Natural killer cell (primary cell): ENCODE measurements around the gene S100B. TPM values are rescaled to one million over a fixed set of nuclear protein-coding genes. Genes with fewer than 3 reads are reported as not detected.

Source experiments
- ATAC-seq, 3 donors: fragments of 150-1000 bp in 2 of 3; fragments of 200-7000 bp in 1 of 3; cut with Tn5 transposase; 1 replicate in 1 of 3; 2 replicates in 2 of 3; pipeline ENCODE4 v1.10.0; 2021; ENCODE audit warnings: mild to moderate bottlenecking in 2 of 3, moderate library complexity in 2 of 3
- DNase-seq, 2 donors: peaks; one replicate each; pipeline versions ENCODE4 v3.0.0 to v3.0.0-alpha.2; 2013 to 2021; ENCODE audit warnings: mixed read lengths in 1 of 2
- H3K27ac ChIP-seq: one replicate; pipeline ENCODE4 v1.5.1; 2013; ENCODE audit warnings: mild to moderate bottlenecking, low read length
- H3K27me3 ChIP-seq: one replicate; pipeline ENCODE4 v1.6.1; 2013; ENCODE audit warnings: low read length; ENCODE audit not compliant: control insufficient read depth, insufficient read depth
- H3K36me3 ChIP-seq: one replicate; pipeline ENCODE4 v1.6.1; 2013; ENCODE audit warnings: low read length; ENCODE audit not compliant: control insufficient read depth, insufficient read depth
- H3K4me1 ChIP-seq: one replicate; pipeline ENCODE4 v1.6.1; 2013; ENCODE audit warnings: low read length; ENCODE audit not compliant: control insufficient read depth, insufficient read depth
- H3K4me3 ChIP-seq: one replicate; pipeline ENCODE4 v1.5.1; 2013; ENCODE audit warnings: low read length
- H3K9me3 ChIP-seq: one replicate; pipeline ENCODE4 v1.6.1; 2013; ENCODE audit warnings: low read length; ENCODE audit not compliant: control insufficient read depth, insufficient read depth
- H3K27ac Mint-ChIP-seq, 2 donors: one replicate each; pipeline ENCODE4 v1.8.0; 2022; ENCODE audit warnings: mild to moderate bottlenecking in 2 of 2, mixed read lengths in 2 of 2, moderate library complexity in 1 of 2
- H3K27me3 Mint-ChIP-seq, 2 donors: one replicate each; pipeline ENCODE4 v1.8.0; 2022; ENCODE audit warnings: low read depth in 2 of 2, mixed read lengths in 2 of 2
- H3K36me3 Mint-ChIP-seq: one replicate; pipeline ENCODE4 v1.8.0; 2022; ENCODE audit warnings: mixed read lengths
- H3K4me1 Mint-ChIP-seq, 2 donors: one replicate each; pipeline ENCODE4 v1.8.0; 2022; ENCODE audit warnings: mixed read lengths in 2 of 2
- H3K4me3 Mint-ChIP-seq: one replicate; pipeline ENCODE4 v1.8.0; 2022; ENCODE audit warnings: mild to moderate bottlenecking, moderate library complexity, mixed read lengths
- H3K9me3 Mint-ChIP-seq, 2 donors: one replicate each; pipeline ENCODE4 v1.8.0; 2022; ENCODE audit warnings: mixed read lengths in 2 of 2
- WGBS: methylation state at CpG from one replicate; pipeline ENCODE4 v1.1.7; 2013; ENCODE audit warnings: missing lambda C conversion rate; ENCODE audit not compliant: insufficient coverage; 5-methylcytosine and 5-hydroxymethylcytosine counted together
- intact Hi-C: fragments of 100-400 bp; cut with micrococcal nuclease; formaldehyde crosslinking; loops from one replicate; pipeline ENCODE4 v1.14.2; 2022
- total RNA-seq, 4 donors: library from RNA; stranded (reverse); fragments of 120-200 nt in 1 of 4; gene quantifications; one replicate each; pipeline versions ENCODE4 v1.2.3 to v1.2.4, GENCODE V29; 2013 to 2022
- TF ChIP-seq, protein P1 (sequence below): fragments of 200-600 bp; IDR thresholded peaks from one replicate; pipeline ENCODE4 v1.8.0; 2022; ENCODE audit warnings: antibody characterized with exemption

Gene S100B
- total RNA-seq, 3 donors from 2014 or later (not counting 1 experiment from before 2014, with no cell fraction given) = 4.0 to 58.9 TPM; not detected in 1

DNA sequence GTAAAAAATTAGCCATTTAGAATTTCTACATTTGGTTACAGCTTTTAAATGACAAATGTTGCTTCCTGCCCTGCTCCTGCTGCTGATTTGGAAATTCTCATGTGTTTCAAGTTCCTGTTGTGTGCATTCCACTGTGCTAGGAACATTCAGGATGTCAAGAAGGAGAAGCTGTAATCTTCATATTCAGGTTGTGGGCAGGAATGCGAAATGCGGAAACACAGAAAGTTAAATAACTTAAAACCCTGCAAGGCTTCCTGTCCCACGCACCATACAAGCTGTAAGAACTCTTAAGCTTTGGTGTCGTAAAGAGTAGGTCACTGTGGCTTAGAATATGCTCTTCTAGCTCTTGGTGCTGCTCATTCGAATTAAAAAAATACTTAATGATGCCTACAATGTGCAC, 52.6 kb downstream of the S100B start:
- Histone ChIP-seq H3K36me3 (peaks cover 29% of the 10 kb centered on the region), H3K27ac (peak overlapping the region; percentile 89), H3K4me1 (peaks cover 44% of the 10 kb centered on the region), H3K9me3 (no peaks in the 10 kb centered on the region), H3K4me3 (peak overlapping the region; percentile 22), H3K27me3 (no peaks in the 10 kb centered on the region)
- intact Hi-C loops = no loop called here
- DNase-seq = peak in 1 of 2 donors; percentile 72
- Mint-ChIP-seq H3K4me3 (peak overlapping the region; percentile 85), H3K9me3 (no peaks in the 10 kb centered on the region), H3K27me3 (no peaks in the 10 kb centered on the region), H3K27ac (peak overlapping the region; percentile 86 to 93), H3K4me1 (peaks cover 37 to 74% of the 10 kb centered on the region in 2 donors), H3K36me3 (no peaks in the 10 kb centered on the region)
- TF ChIP-seq, protein P1, sequence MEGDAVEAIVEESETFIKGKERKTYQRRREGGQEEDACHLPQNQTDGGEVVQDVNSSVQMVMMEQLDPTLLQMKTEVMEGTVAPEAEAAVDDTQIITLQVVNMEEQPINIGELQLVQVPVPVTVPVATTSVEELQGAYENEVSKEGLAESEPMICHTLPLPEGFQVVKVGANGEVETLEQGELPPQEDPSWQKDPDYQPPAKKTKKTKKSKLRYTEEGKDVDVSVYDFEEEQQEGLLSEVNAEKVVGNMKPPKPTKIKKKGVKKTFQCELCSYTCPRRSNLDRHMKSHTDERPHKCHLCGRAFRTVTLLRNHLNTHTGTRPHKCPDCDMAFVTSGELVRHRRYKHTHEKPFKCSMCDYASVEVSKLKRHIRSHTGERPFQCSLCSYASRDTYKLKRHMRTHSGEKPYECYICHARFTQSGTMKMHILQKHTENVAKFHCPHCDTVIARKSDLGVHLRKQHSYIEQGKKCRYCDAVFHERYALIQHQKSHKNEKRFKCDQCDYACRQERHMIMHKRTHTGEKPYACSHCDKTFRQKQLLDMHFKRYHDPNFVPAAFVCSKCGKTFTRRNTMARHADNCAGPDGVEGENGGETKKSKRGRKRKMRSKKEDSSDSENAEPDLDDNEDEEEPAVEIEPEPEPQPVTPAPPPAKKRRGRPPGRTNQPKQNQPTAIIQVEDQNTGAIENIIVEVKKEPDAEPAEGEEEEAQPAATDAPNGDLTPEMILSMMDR = no peak
- ATAC-seq = peak; percentile 50 to 60 (median 59)
- 26% methylated on average over 5 of the region's 5 CpGs for WGBS

DNA sequence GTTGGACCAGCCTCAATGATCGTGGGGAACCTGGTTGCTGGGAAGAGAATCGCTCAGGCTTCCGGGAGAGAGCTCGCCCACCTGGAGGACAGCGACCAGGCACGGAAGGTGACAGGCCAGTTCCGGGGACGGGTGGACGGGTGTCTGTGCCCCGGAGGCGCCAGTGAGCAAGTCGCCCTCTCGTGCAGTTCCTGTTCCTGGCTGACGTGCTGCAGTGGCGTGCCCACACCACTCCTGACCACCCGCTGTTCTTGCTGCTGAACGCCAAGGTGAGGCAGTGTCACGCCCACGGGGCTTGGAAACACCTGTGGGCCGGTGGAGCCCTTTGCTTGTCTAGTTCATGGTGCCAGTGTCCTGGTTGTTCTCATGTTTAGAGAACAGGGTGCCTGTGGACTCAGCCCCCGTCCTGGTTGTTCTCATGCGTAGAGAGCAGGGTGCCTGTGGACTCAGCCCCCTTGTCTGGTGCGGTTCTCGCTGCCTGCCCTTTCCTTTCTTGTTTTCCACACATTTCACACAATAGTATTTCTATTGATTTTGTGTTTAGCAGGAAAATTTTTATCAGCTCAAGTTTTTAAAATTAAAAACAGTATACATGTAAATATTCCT, 53.1 kb downstream of the S100B start:
- Mint-ChIP-seq H3K4me3 (peak overlapping the region; percentile 85), H3K27me3 (no peaks in the 10 kb centered on the region), H3K4me1 (peaks cover 37 to 74% of the 10 kb centered on the region in 2 donors), H3K27ac (peak overlapping the region; percentile 86 to 93), H3K9me3 (no peaks in the 10 kb centered on the region), H3K36me3 (no peaks in the 10 kb centered on the region)
- H3K27me3 ChIP-seq = no peaks in the 10 kb centered on the region
- DNase-seq = peak; percentile 51 to 66
- TF ChIP-seq, protein P1 = peak; percentile 10
- peaks cover 44% of the 10 kb centered on the region for H3K4me1 ChIP-seq
- peak overlapping the region; percentile 22 for H3K4me3 ChIP-seq
- H3K9me3 ChIP-seq = no peaks in the 10 kb centered on the region
- intact Hi-C loops = loop anchor here (1.0 to 2.0 kb wide), 2 partner anchors 8 to 15 kb away; no protein-coding TSS in a partner anchor
- 13% methylated on average over 22 of the region's 24 CpGs for WGBS
- peak; percentile 72 to 80 (median 76) for ATAC-seq
- peak overlapping the region; percentile 89 for H3K27ac ChIP-seq
- peaks cover 29% of the 10 kb centered on the region for H3K36me3 ChIP-seq

- Mint-ChIP-seq H3K4me1 (peaks cover 37 to 69% of the 10 kb centered on the region in 2 donors), H3K36me3 (no peaks in the 10 kb centered on the region), H3K9me3 (no peaks in the 10 kb centered on the region), H3K27ac (peak overlapping the region; percentile 86 to 93), H3K4me3 (peak overlapping the region; percentile 85), H3K27me3 (no peaks in the 10 kb centered on the region)
- H3K27me3 ChIP-seq = no peaks in the 10 kb centered on the region
- no peak overlapping the region for H3K4me3 ChIP-seq
- peak; percentile 52 to 66 (median 54) for ATAC-seq
- H3K27ac ChIP-seq = peak overlapping the region; percentile 89
- no peaks in the 10 kb centered on the region for H3K9me3 ChIP-seq
- intact Hi-C loops = loop anchor here (2.0 kb wide), 1 partner anchor 14 kb away; no protein-coding TSS in a partner anchor
- H3K36me3 ChIP-seq = peaks cover 32% of the 10 kb centered on the region
- peak; percentile 51 to 83 for DNase-seq
- TF ChIP-seq, protein P1 = no peak
- peaks cover 44% of the 10 kb centered on the region for H3K4me1 ChIP-seq
- 17% methylated on average over 12 of the region's 12 CpGs for WGBS
These were observed 54.6 kb downstream of the S100B start for GRCh38 chr21:46550116-46550941.
